HL-60/S4 treated with retinoic acid at 250 ng/mL for 4 days and 3 days (cell line): ENCODE results near the gene CFAP299.
"Not testable (repeated sequence)": the region's sequence is repeated elsewhere in the genome, so short reads cannot be mapped to it uniquely, and the experiment has no call there.

ENCODE experiments used
- in situ Hi-C: fragments of 300-500 bp; cut with MboI; formaldehyde crosslinking; loops from 2 replicates; pipeline ENCODE4 v1.7.0; 2022; ENCODE audit warnings: low sequenced_read_pairs

The CFAP299 gene

GRCh38 chr4:80335554-80336358, at the start of gene CFAP299:
TSS of gene CFAP299 (plus strand) at chr4:80335730.
- in situ Hi-C loops: no loop called here

- in situ Hi-C loops: no loop called here
Observed at GRCh38 chr4:80286451-80286850, 49.1 kb upstream of the CFAP299 start.

GRCh38 chr4:80290665-80291064, 44.9 kb upstream of the CFAP299 start:
- in situ Hi-C loops: not testable (repeated sequence)

- in situ Hi-C loops: no loop called here
Observed at GRCh38 chr4:80294206-80294605, 41.3 kb upstream of the CFAP299 start.

- in situ Hi-C loops: no loop called here
Observed at GRCh38 chr4:80295336-80295735, 40.2 kb upstream of the CFAP299 start.

GRCh38 chr4:80295826-80296225, 39.7 kb upstream of the CFAP299 start:
- in situ Hi-C loops: no loop called here

GRCh38 chr4:80301884-80302283, 33.6 kb upstream of the CFAP299 start:
- in situ Hi-C loops: no loop called here

GRCh38 chr4:80302616-80303223, 32.8 kb upstream of the CFAP299 start:
- in situ Hi-C loops: no loop called here

GRCh38 chr4:80305466-80305865, 30.1 kb upstream of the CFAP299 start:
- in situ Hi-C loops: no loop called here

GRCh38 chr4:80306260-80306659, 29.3 kb upstream of the CFAP299 start:
- in situ Hi-C loops: no loop called here

- in situ Hi-C loops: no loop called here
Observed at GRCh38 chr4:80307183-80307735, 28.3 kb upstream of the CFAP299 start.

- in situ Hi-C loops: no loop called here
Observed at GRCh38 chr4:80307774-80308465, 27.6 kb upstream of the CFAP299 start.

- in situ Hi-C loops: no loop called here
Observed at GRCh38 chr4:80308466-80308822, 27.1 kb upstream of the CFAP299 start.

GRCh38 chr4:80309294-80310004, 26.1 kb upstream of the CFAP299 start:
- in situ Hi-C loops: no loop called here

GRCh38 chr4:80311130-80311529, 24.4 kb upstream of the CFAP299 start:
- in situ Hi-C loops: no loop called here

GRCh38 chr4:80312124-80312523, 23.4 kb upstream of the CFAP299 start:
- in situ Hi-C loops: no loop called here

GRCh38 chr4:80313627-80314026, 21.9 kb upstream of the CFAP299 start:
- in situ Hi-C loops: no loop called here

- in situ Hi-C loops: not testable (repeated sequence)
Observed at GRCh38 chr4:80315848-80316247, 19.7 kb upstream of the CFAP299 start.

GRCh38 chr4:80321341-80321740, 14.2 kb upstream of the CFAP299 start:
- in situ Hi-C loops: no loop called here

GRCh38 chr4:80321776-80322175, 13.8 kb upstream of the CFAP299 start:
- in situ Hi-C loops: no loop called here

GRCh38 chr4:80322716-80323115, 12.8 kb upstream of the CFAP299 start:
- in situ Hi-C loops: no loop called here
